K562 (cell line): Measurements from ENCODE around the gene HSP90AA1. TPM values are rescaled to one million over a fixed set of nuclear protein-coding genes. Genes with fewer than 3 reads are reported as not detected.
A peak's percentile ranks its signal among the peaks of the same experiment; 100 is the strongest.

ENCODE experiments used
- ATAC-seq: fragments of 200-7000 bp; cut with Tn5 transposase; 3 replicates; pipeline ENCODE4 v1.9.1; 2020; ENCODE audit warnings: moderate library complexity
- BruUV-seq: library from RNA; stranded (reverse); fragments of 400-500 nt; replicated peaks from 2 replicates; lab custom pipeline; 2021; lab: Mats Ljungman, UMichigan
- CTCF ChIA-PET: fragments of 300-600 bp; formaldehyde crosslinking; extraction: SDS; loops from one replicate; lab custom pipeline; 2021; ENCODE audit warnings: low intra/inter-chr PET ratio; lab: Yijun Ruan, JAX
- POLR2A ChIA-PET: fragments of 300-600, 350-650 bp; sonication (Branson Sonifier 250); formaldehyde crosslinking; extraction: SDS; loops from one replicate; lab custom pipeline; 2021; ENCODE audit warnings: antibody characterized with exemption, inconsistent platforms; lab: Yijun Ruan, JAX
- DNase-seq, 4 experiments: peaks; one replicate each; pipeline versions ENCODE4 v3.0.0 to v3.0.0-alpha.2; 2011 to 2018; ENCODE audit warnings: low spot score in 3 of 4, mixed read lengths in 3 of 4; ENCODE audit errors: extremely low read depth in 1 of 4
- FAIRE-seq: peaks from 2 replicates; lab custom pipeline; 2011; peaks lifted over from hg19 to GRCh38; lab: Jason Lieb, UNC
- H2AFZ ChIP-seq: 2 replicates; pipeline ENCODE4 v1.6.0; 2011; ENCODE audit warnings: low read depth, low read length, control low read depth, inconsistent platforms
- H3K27ac ChIP-seq: fragments of 200-600 bp; 3 replicates; pipeline ENCODE4 v1.8.0; 2011; ENCODE audit warnings: low read depth, mild to moderate bottlenecking, control low read depth, inconsistent platforms, low read length, moderate library complexity, mixed read lengths; ENCODE audit errors: extremely low read depth
- H3K27me3 ChIP-seq, 2 experiments: fragments of 300-600 bp in 1 of 2; 2 replicates in 1 of 2; 3 replicates in 1 of 2; pipeline versions ENCODE4 v1.6.0 to v1.8.0; 2011; ENCODE audit warnings: inconsistent platforms in 2 of 2, low read length in 2 of 2, mild to moderate bottlenecking in 1 of 2, mixed read lengths in 1 of 2, moderate library complexity in 1 of 2; ENCODE audit not compliant: control insufficient read depth in 2 of 2, insufficient read depth in 2 of 2
- H3K36me3 ChIP-seq: fragments of 300-600 bp; 3 replicates; pipeline ENCODE4 v1.8.0; 2011; ENCODE audit warnings: mild to moderate bottlenecking, low read length, inconsistent platforms; ENCODE audit not compliant: control insufficient read depth, insufficient read depth
- H3K4me1 ChIP-seq, 2 experiments: fragments of 200-600 bp in 1 of 2; replicated peaks in 1 of 2; 2 replicates in 1 of 2; 3 replicates in 1 of 2; pipeline versions ENCODE4 v1.5.1 to v1.8.0; 2011; ENCODE audit warnings: inconsistent platforms in 2 of 2, low read length in 2 of 2, mild to moderate bottlenecking in 1 of 2, mixed read lengths in 1 of 2, moderate library complexity in 1 of 2; ENCODE audit not compliant: control insufficient read depth in 2 of 2, insufficient read depth in 2 of 2
- H3K4me2 ChIP-seq: 2 replicates; pipeline ENCODE4 v1.6.1; 2011; ENCODE audit warnings: low read length, control low read depth, inconsistent platforms, mixed read lengths; ENCODE audit not compliant: insufficient read depth
- H3K4me3 ChIP-seq: fragments of 200-600 bp; sonication (generic), shearing (Covaris generic); 2 replicates; pipeline ENCODE4 v1.5.1; 2016; ENCODE audit warnings: control low read depth, inconsistent platforms
- H3K79me2 ChIP-seq: fragments of 200-600 bp; 3 replicates; pipeline ENCODE4 v1.8.0; 2011; ENCODE audit warnings: low read length, inconsistent platforms; ENCODE audit not compliant: control insufficient read depth, insufficient read depth
- H3K9ac ChIP-seq, 2 experiments: 2 replicates each; pipeline versions ENCODE4 v1.6.0 to v1.6.1; 2011; ENCODE audit warnings: low read depth in 2 of 2, low read length in 2 of 2, control low read depth in 1 of 2, inconsistent platforms in 1 of 2, mild to moderate bottlenecking in 1 of 2, mixed read lengths in 1 of 2; ENCODE audit not compliant: insufficient read depth in 1 of 2
- H3K9me1 ChIP-seq: one replicate; pipeline ENCODE4 v1.6.0; 2011; ENCODE audit warnings: inconsistent platforms, mild to moderate bottlenecking, low read length, moderate library complexity; ENCODE audit not compliant: control insufficient read depth, insufficient read depth
- H3K9me3 ChIP-seq: replicated peaks from 2 replicates; pipeline ENCODE4 v1.5.1; 2011; ENCODE audit warnings: low read depth, low read length, inconsistent platforms; ENCODE audit not compliant: control insufficient read depth, insufficient read depth
- H4K20me1 ChIP-seq: replicated peaks from 2 replicates; pipeline ENCODE4 v1.6.1; 2011; ENCODE audit warnings: low read length, inconsistent platforms, mixed read lengths; ENCODE audit not compliant: control insufficient read depth, insufficient read depth
- ARNT ChIP-seq, 2 experiments: fragments of 450-650 bp; IDR thresholded peaks; 2 replicates each; pipeline ENCODE4 v1.6.1; 2016; ENCODE audit warnings: mild to moderate bottlenecking in 1 of 2
- CCNT2 ChIP-seq: IDR thresholded peaks from 2 replicates; pipeline ENCODE4 v1.6.1; 2011; ENCODE audit warnings: borderline replicate concordance, low read depth, mild to moderate bottlenecking, moderate library complexity, mixed read lengths, low read length; ENCODE audit not compliant: insufficient read length; ENCODE audit errors: extremely low read depth
- CREB1 ChIP-seq, 2 experiments: sonication (generic) in 1 of 2; formaldehyde crosslinking in 1 of 2; IDR thresholded peaks; 2 replicates each; pipeline versions ENCODE4 v1.6.1 to v1.8.0; 2012 to 2022; ENCODE audit warnings: inconsistent platforms in 1 of 2, mild to moderate bottlenecking in 1 of 2, missing genetic modification reagents in 1 of 2, moderate library complexity in 1 of 2
- KDM5B ChIP-seq: fragments of 200-600 bp; sonication (generic); IDR thresholded peaks from 2 replicates; pipeline ENCODE4 v1.6.1; 2012; ENCODE audit warnings: low read depth, mild to moderate bottlenecking, moderate library complexity, low read length, control low read depth, inconsistent platforms; ENCODE audit not compliant: insufficient replicate concordance
- NCOR1 ChIP-seq: fragments of 450-650 bp; IDR thresholded peaks from 2 replicates; pipeline ENCODE4 v1.6.1; 2016; ENCODE audit warnings: mild to moderate bottlenecking, moderate library complexity
- PKNOX1 ChIP-seq: fragments of 450-650 bp; IDR thresholded peaks from 2 replicates; pipeline ENCODE4 v1.6.1; 2016
- POLR2A ChIP-seq: fragments of 450-650 bp; conservative IDR thresholded peaks from 2 replicates; pipeline ENCODE4 v1.6.1; 2016
- POLR2B ChIP-seq: fragments of 450-650 bp; IDR thresholded peaks from 2 replicates; pipeline ENCODE4 v1.6.1; 2018; ENCODE audit warnings: low read depth; ENCODE audit not compliant: partially characterized antibody
- POLR2G ChIP-seq: fragments of 200-400 bp; formaldehyde crosslinking; IDR thresholded peaks from 2 replicates; pipeline ENCODE4 v1.6.1; 2017; ENCODE audit warnings: low read depth, mild to moderate bottlenecking, antibody characterized with exemption, low read length, moderate library complexity
- PRMT5 ChIP-seq: sonication (generic); formaldehyde crosslinking; IDR thresholded peaks from 2 replicates; pipeline ENCODE4 v1.5.0; 2020; ENCODE audit warnings: missing genetic modification reagents
- RBFOX2 ChIP-seq: fragments of 200-400 bp; formaldehyde crosslinking; IDR thresholded peaks from 2 replicates; pipeline ENCODE4 v1.6.1; 2017; ENCODE audit warnings: low read depth, mild to moderate bottlenecking, low read length, moderate library complexity
- RBM17 ChIP-seq: fragments of 200-400 bp; formaldehyde crosslinking; IDR thresholded peaks from 2 replicates; pipeline ENCODE4 v1.6.1; 2017; ENCODE audit warnings: low read depth, mild to moderate bottlenecking, low read length, borderline replicate concordance
- STAT5B ChIP-seq: fragments of 250-450 bp; sonication (Bioruptor Pico); IDR thresholded peaks from 2 replicates; pipeline ENCODE4 v1.8.0; 2021; ENCODE audit warnings: mild to moderate bottlenecking, inconsistent platforms
- TFE3 ChIP-seq: fragments of 450-650 bp; formaldehyde crosslinking; IDR thresholded peaks from 2 replicates; pipeline ENCODE4 v1.4.0; 2020; ENCODE audit warnings: mild to moderate bottlenecking, mixed read lengths
- ZNF124 ChIP-seq: sonication (generic); formaldehyde crosslinking; IDR thresholded peaks from 2 replicates; pipeline ENCODE4 v1.8.1; 2022; ENCODE audit warnings: missing genetic modification reagents
- WGBS: fragments of 100-300 bp; shearing (Covaris generic); methylation state at CpG from one replicate; pipeline ENCODE4 v1.1.6; 2016; ENCODE audit warnings: low coverage, mixed read lengths; ENCODE audit not compliant: insufficient coverage; ENCODE audit errors: missing lambda C conversion rate; 5-methylcytosine and 5-hydroxymethylcytosine counted together
- in situ Hi-C: fragments of 300-500 bp; cut with MboI; formaldehyde crosslinking; loops from 4 replicates; pipeline ENCODE4 v1.15.0; 2018; ENCODE audit warnings: inconsistent platforms, mixed read lengths
- intact Hi-C: fragments of 100-400 bp; cut with micrococcal nuclease; formaldehyde crosslinking; loops from 2 replicates; pipeline ENCODE4 v1.14.2; 2022
- polyA plus RNA-seq, 8 experiments: library from polyadenylated mRNA; depleted of rRNA in 4 of 8; stranded (reverse) in 5 of 8; unstranded in 3 of 8; fragments of >200 nt; fragmentation: Nextera tagmentation in 2 of 8; fragmentation: Illumina TruSeq in 1 of 8; extraction: Ambion mirVana in 2 of 8; extraction: Trizol in 1 of 8; gene quantifications; 2 replicates each; pipeline versions ENCODE4 v1.2.1 to v1.2.3, GENCODE V29; 2011 to 2014; ENCODE audit warnings: inconsistent platforms in 1 of 8, missing spikeins in 1 of 8
- total RNA-seq, 7 experiments: library from RNA; depleted of rRNA in 6 of 7; stranded (reverse); fragments of >200 nt in 6 of 7; fragmentation: Illumina TruSeq in 2 of 7; extraction: Trizol in 2 of 7; gene quantifications; 2 replicates each; pipeline versions ENCODE4 v1.2.1 to v1.2.3, GENCODE V29; 2011 to 2021; ENCODE audit warnings: low replicate concordance in 1 of 7

HSP90AA1 gene
- total and polyA plus RNA-seq, 9 of the 15 experiments (the other 6 are each of a cell fraction or from before 2014, with no cell fraction given), result 377 to 1,731 (median 879) TPM

GRCh38 chr14:102078831-102079699, 7.8 kb downstream of the HSP90AA1 start:
- Histone ChIP-seq H3K9ac (no peak overlapping the region), H3K9me1 (no peaks in the 10 kb centered on the region), H3K27ac (no peak overlapping the region), H3K4me3 (no peak overlapping the region), H3K4me1 (peaks cover 3 to 5% of the 10 kb centered on the region in 2 experiments; a peak in 3 of 5 replicates), H3K36me3 (peaks cover 48% of the 10 kb centered on the region), H4K20me1 (0 out of 2 replicates have a peak, but pooled peaks cover 8% of the 10 kb centered on the region), H3K27me3 (no peaks in the 10 kb centered on the region), H3K9me3 (no peaks in the 10 kb centered on the region), H3K79me2 (peaks cover 31% of the 10 kb centered on the region), H3K4me2 (no peak overlapping the region), H2AFZ (no peak overlapping the region)
- DNase-seq (no peak), ATAC-seq (peak; percentile 28), FAIRE-seq (no peak)
- in situ Hi-C loops (no loop called here), intact Hi-C loops (no loop called here)
- no TSS peak for BruUV-seq
- 76% methylated on average over 10 of the region's 10 CpGs for WGBS
- ChIA-PET POLR2A (interaction anchor here (0.6 to 3.0 kb wide), 7 partner anchors 7 to 78 kb away, joined by 3 to 15 read pairs (median 7); partner anchors contain the start of gene HSP90AA1), CTCF (no interaction called here)
- TF ChIP-seq TFE3 (CRISPR knock-in tag) (no peak), KDM5B (peak; percentile 21), POLR2B (peak; percentile 53), POLR2A (peak; percentile 72), POLR2G (peak; percentile 49; the same call in 1 of the 2 replicates), NCOR1 (0 out of 2 replicates have a peak, but pooled peaks have one; percentile 14), RBM17 (no peak), PRMT5 (no peak), CREB1 (IDR thresholded peaks at IDR 0.05) (no peak), CREB1 (CRISPR knock-in tag; IDR thresholded peaks at IDR 0.05) (peak; percentile 11; the same call in 1 of the 2 replicates), PKNOX1 (no peak), ZNF124 (CRISPR knock-in tag) (no peak), ARNT (IDR thresholded peaks at IDR 0.05) (no peak), RBFOX2 (peak; percentile 38; the same call in 1 of the 2 replicates), CCNT2 (peak; percentile 0), STAT5B (CRISPR knock-in tag) (no peak)
